IPS DF 4.7 (cell line): ENCODE data around the gene ADIPOR2.

ENCODE experiments used
- DNase-seq: peaks from one replicate; pipeline ENCODE4 v3.0.0-alpha.2; 2013; ENCODE audit warnings: low spot score; ENCODE audit errors: extremely low read depth

The ADIPOR2 gene

GRCh38 chr12:1769809-1770494 lies 79.1 kb downstream of the ADIPOR2 start:
- no peak for DNase-seq

GRCh38 chr12:1773937-1774655 lies 83.2 kb downstream of the ADIPOR2 start:
- no peak for DNase-seq

- no peak for DNase-seq
Measured at GRCh38 chr12:1776170-1776921, 85.5 kb downstream of the ADIPOR2 start.

GRCh38 chr12:1777798-1778197 lies 86.9 kb downstream of the ADIPOR2 start:
- DNase-seq = no peak

GRCh38 chr12:1778911-1779310 lies 88.0 kb downstream of the ADIPOR2 start:
- no peak for DNase-seq

- DNase-seq = no peak
Measured at GRCh38 chr12:1779783-1780182, 88.9 kb downstream of the ADIPOR2 start.

- no peak for DNase-seq
Measured at GRCh38 chr12:1781772-1782171, 90.9 kb downstream of the ADIPOR2 start.

GRCh38 chr12:1782215-1782614 lies 91.3 kb downstream of the ADIPOR2 start:
- DNase-seq = no peak

GRCh38 chr12:1787714-1788113 lies 96.8 kb downstream of the ADIPOR2 start:
- no peak for DNase-seq

- no peak for DNase-seq
Measured at GRCh38 chr12:1790444-1790843, 99.6 kb downstream of the ADIPOR2 start.

- DNase-seq = no peak
Measured at GRCh38 chr12:1791104-1791841, 100.4 kb downstream of the ADIPOR2 start.

- DNase-seq = no peak
Measured at GRCh38 chr12:1792406-1792805, 101.5 kb downstream of the ADIPOR2 start.

GRCh38 chr12:1793426-1794210 lies 102.7 kb downstream of the ADIPOR2 start:
- no peak for DNase-seq

- DNase-seq = no peak
Measured at GRCh38 chr12:1794440-1795090, 103.7 kb downstream of the ADIPOR2 start.

- DNase-seq = no peak
Measured at GRCh38 chr12:1795221-1795784, 104.4 kb downstream of the ADIPOR2 start.

- DNase-seq = no peak
Measured at GRCh38 chr12:1795785-1796514, 105.1 kb downstream of the ADIPOR2 start.

GRCh38 chr12:1796515-1797010 lies 105.7 kb downstream of the ADIPOR2 start:
- no peak for DNase-seq

GRCh38 chr12:1797011-1797901 lies 106.4 kb downstream of the ADIPOR2 start:
- DNase-seq = no peak
